Esophagus muscularis mucosa (tissue), 3 donors: ENCODE results near the gene ADCYAP1R1.

Source experiments
- EP300 ChIP-seq: sonication (generic); formaldehyde crosslinking; IDR thresholded peaks from one replicate; pipeline ENCODE4 v1.6.1; 2017; ENCODE audit warnings: antibody characterized with exemption
- TF ChIP-seq, protein P1 (sequence below), 3 experiments: fragments of 200-600 bp in 2 of 3; fragments of 450-650 bp in 1 of 3; sonication (generic) in 2 of 3; IDR thresholded peaks; one replicate each; pipeline ENCODE4 v1.5.1; 2017 to 2019; ENCODE audit warnings: antibody characterized with exemption in 3 of 3, mild to moderate bottlenecking in 2 of 3, moderate library complexity in 1 of 3

DNA sequence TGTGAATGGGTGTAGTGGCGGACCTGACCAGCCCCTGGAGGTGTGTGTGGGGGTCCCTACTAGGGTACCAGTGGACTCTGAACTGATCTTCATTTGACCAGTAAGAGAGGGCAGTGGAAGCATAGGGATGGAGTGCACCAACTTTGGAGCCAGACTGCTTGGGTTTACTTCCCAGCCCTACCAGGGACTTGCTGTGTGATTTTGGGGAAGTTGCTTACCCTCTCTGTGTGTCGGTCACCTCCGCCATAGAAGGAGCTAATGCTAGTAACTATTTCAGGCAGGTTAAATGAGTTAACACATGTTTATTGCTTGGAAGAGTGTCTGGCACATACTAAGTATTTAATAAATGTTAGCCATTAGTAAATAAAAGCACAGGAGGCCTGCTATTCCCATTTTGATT lies 6.6 kb downstream of the ADCYAP1R1 start:
- TF ChIP-seq EP300 = no peak
- TF ChIP-seq, protein P1, sequence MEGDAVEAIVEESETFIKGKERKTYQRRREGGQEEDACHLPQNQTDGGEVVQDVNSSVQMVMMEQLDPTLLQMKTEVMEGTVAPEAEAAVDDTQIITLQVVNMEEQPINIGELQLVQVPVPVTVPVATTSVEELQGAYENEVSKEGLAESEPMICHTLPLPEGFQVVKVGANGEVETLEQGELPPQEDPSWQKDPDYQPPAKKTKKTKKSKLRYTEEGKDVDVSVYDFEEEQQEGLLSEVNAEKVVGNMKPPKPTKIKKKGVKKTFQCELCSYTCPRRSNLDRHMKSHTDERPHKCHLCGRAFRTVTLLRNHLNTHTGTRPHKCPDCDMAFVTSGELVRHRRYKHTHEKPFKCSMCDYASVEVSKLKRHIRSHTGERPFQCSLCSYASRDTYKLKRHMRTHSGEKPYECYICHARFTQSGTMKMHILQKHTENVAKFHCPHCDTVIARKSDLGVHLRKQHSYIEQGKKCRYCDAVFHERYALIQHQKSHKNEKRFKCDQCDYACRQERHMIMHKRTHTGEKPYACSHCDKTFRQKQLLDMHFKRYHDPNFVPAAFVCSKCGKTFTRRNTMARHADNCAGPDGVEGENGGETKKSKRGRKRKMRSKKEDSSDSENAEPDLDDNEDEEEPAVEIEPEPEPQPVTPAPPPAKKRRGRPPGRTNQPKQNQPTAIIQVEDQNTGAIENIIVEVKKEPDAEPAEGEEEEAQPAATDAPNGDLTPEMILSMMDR (IDR thresholded peaks at IDR 0.05) = no peak
